ENCODE data around the gene AFG1L. TPM values are rescaled to one million over a fixed set of nuclear protein-coding genes. Genes with fewer than 3 reads are reported as not detected.

AFG1L gene
- total RNA-seq, 1 donor from 2014 or later = 9.4 TPM

- Mint-ChIP-seq H3K27me3 (ENCODE audit: unreplicated experiment) (peaks cover 2% of the 10 kb centered on the region), H3K36me3 (ENCODE audit: unreplicated experiment) (no peaks in the 10 kb centered on the region), H3K4me1 (ENCODE audit: low read depth, unreplicated experiment) (peaks cover 6% of the 10 kb centered on the region), H3K4me3 (ENCODE audit: unreplicated experiment) (no peak overlapping the region), H3K9me3 (ENCODE audit: unreplicated experiment) (peaks cover 1% of the 10 kb centered on the region), H3K27ac (ENCODE audit: unreplicated experiment) (no peak overlapping the region)
- no peak for DNase-seq
- TF ChIP-seq CTCF (IDR thresholded peaks at IDR 0.05; ENCODE audit: partially characterized antibody, unreplicated experiment) = no peak
Observed at GRCh38 chr6:108274546-108274945, 20.3 kb upstream of the AFG1L start.

GRCh38 chr6:108275976-108276375 is 18.9 kb upstream of the AFG1L start:
- H3K4me3 Mint-ChIP-seq (ENCODE audit: unreplicated experiment) = no peak overlapping the region
- TF ChIP-seq CTCF (IDR thresholded peaks at IDR 0.05; ENCODE audit: partially characterized antibody, unreplicated experiment) = no peak
- no peaks in the 10 kb centered on the region for H3K27me3 Mint-ChIP-seq (ENCODE audit: unreplicated experiment)
- no peaks in the 10 kb centered on the region for H3K36me3 Mint-ChIP-seq (ENCODE audit: unreplicated experiment)
- DNase-seq = no peak
- peaks cover 1% of the 10 kb centered on the region for H3K9me3 Mint-ChIP-seq (ENCODE audit: unreplicated experiment)
- no peak overlapping the region for H3K27ac Mint-ChIP-seq (ENCODE audit: unreplicated experiment)
- H3K4me1 Mint-ChIP-seq (ENCODE audit: low read depth, unreplicated experiment) = peaks cover 4% of the 10 kb centered on the region

- Mint-ChIP-seq H3K36me3 (ENCODE audit: unreplicated experiment) (no peaks in the 10 kb centered on the region), H3K27ac (ENCODE audit: unreplicated experiment) (no peak overlapping the region), H3K4me1 (ENCODE audit: low read depth, unreplicated experiment) (peaks cover 3% of the 10 kb centered on the region), H3K4me3 (ENCODE audit: unreplicated experiment) (no peak overlapping the region), H3K27me3 (ENCODE audit: unreplicated experiment) (no peaks in the 10 kb centered on the region), H3K9me3 (ENCODE audit: unreplicated experiment) (peaks cover 1% of the 10 kb centered on the region)
- TF ChIP-seq CTCF (IDR thresholded peaks at IDR 0.05; ENCODE audit: partially characterized antibody, unreplicated experiment) = no peak
- DNase-seq = no peak
Observed at GRCh38 chr6:108277295-108277694, 17.6 kb upstream of the AFG1L start.

GRCh38 chr6:108277831-108278230 is 17.0 kb upstream of the AFG1L start:
- Mint-ChIP-seq H3K4me1 (ENCODE audit: low read depth, unreplicated experiment) (peaks cover 3% of the 10 kb centered on the region), H3K27me3 (ENCODE audit: unreplicated experiment) (no peaks in the 10 kb centered on the region), H3K4me3 (ENCODE audit: unreplicated experiment) (no peak overlapping the region), H3K36me3 (ENCODE audit: unreplicated experiment) (no peaks in the 10 kb centered on the region), H3K9me3 (ENCODE audit: unreplicated experiment) (peaks cover 1% of the 10 kb centered on the region), H3K27ac (ENCODE audit: unreplicated experiment) (no peak overlapping the region)
- no peak for TF ChIP-seq CTCF (IDR thresholded peaks at IDR 0.05; ENCODE audit: partially characterized antibody, unreplicated experiment)
- DNase-seq = no peak

GRCh38 chr6:108285381-108285780 is 9.5 kb upstream of the AFG1L start:
- H3K27ac Mint-ChIP-seq (ENCODE audit: unreplicated experiment) = no peak overlapping the region
- no peaks in the 10 kb centered on the region for H3K36me3 Mint-ChIP-seq (ENCODE audit: unreplicated experiment)
- peaks cover 3% of the 10 kb centered on the region for H3K9me3 Mint-ChIP-seq (ENCODE audit: unreplicated experiment)
- peaks cover 2% of the 10 kb centered on the region for H3K27me3 Mint-ChIP-seq (ENCODE audit: unreplicated experiment)
- DNase-seq = no peak
- no peak overlapping the region for H3K4me3 Mint-ChIP-seq (ENCODE audit: unreplicated experiment)
- H3K4me1 Mint-ChIP-seq (ENCODE audit: low read depth, unreplicated experiment) = no peaks in the 10 kb centered on the region
- no peak for TF ChIP-seq CTCF (IDR thresholded peaks at IDR 0.05; ENCODE audit: partially characterized antibody, unreplicated experiment)

Measured in glutamatergic neuron (in vitro differentiated cells).